Mesenchymal stem cell (in vitro differentiated cells and primary cell): ENCODE measurements around the gene ALOX15.
A peak's percentile ranks its signal among the peaks of the same experiment; 100 is the strongest.

Experiments
- DNase-seq: peaks from one replicate; pipeline ENCODE4 v3.0.0-alpha.2; 2013
- H2AFZ ChIP-seq: one replicate; pipeline ENCODE4 v1.6.1; 2013; ENCODE audit warnings: low read depth, mild to moderate bottlenecking, control low read depth, inconsistent platforms, low read length, moderate library complexity
- H2AK5ac ChIP-seq: 2 replicates; pipeline ENCODE4 v1.6.1; 2013; ENCODE audit warnings: low read length, moderate library complexity, mild to moderate bottlenecking, inconsistent platforms; ENCODE audit not compliant: severe bottlenecking
- H2BK120ac ChIP-seq: one replicate; pipeline ENCODE4 v1.6.1; 2013; ENCODE audit warnings: low read depth, mild to moderate bottlenecking, inconsistent platforms, low read length, moderate library complexity
- H2BK12ac ChIP-seq, 2 experiments: one replicate each; pipeline ENCODE4 v1.6.1; 2013; ENCODE audit warnings: inconsistent platforms in 2 of 2, low read length in 2 of 2, mild to moderate bottlenecking in 2 of 2, moderate library complexity in 2 of 2, control low read depth in 1 of 2
- H2BK15ac ChIP-seq: one replicate; pipeline ENCODE4 v1.6.1; 2013; ENCODE audit warnings: mild to moderate bottlenecking, low read depth, inconsistent platforms; ENCODE audit not compliant: poor library complexity, severe bottlenecking
- H2BK5ac ChIP-seq: 2 replicates; pipeline ENCODE4 v1.6.1; 2013; ENCODE audit warnings: low read depth, mild to moderate bottlenecking, low read length, control low read depth, inconsistent platforms; ENCODE audit not compliant: poor library complexity, severe bottlenecking
- H3K14ac ChIP-seq, 2 experiments: one replicate each; pipeline ENCODE4 v1.6.1; 2013; ENCODE audit warnings: inconsistent platforms in 2 of 2, low read length in 2 of 2, control low read depth in 1 of 2, mild to moderate bottlenecking in 1 of 2, moderate library complexity in 1 of 2
- H3K18ac ChIP-seq, 2 experiments: one replicate each; pipeline ENCODE4 v1.6.1; 2013; ENCODE audit warnings: inconsistent platforms in 2 of 2, low read length in 2 of 2, control low read depth in 1 of 2, low read depth in 1 of 2, mild to moderate bottlenecking in 1 of 2
- H3K23ac ChIP-seq, 2 experiments: one replicate each; pipeline ENCODE4 v1.6.1; 2013; ENCODE audit warnings: inconsistent platforms in 2 of 2, low read length in 2 of 2, mild to moderate bottlenecking in 2 of 2, moderate library complexity in 2 of 2, control low read depth in 1 of 2
- H3K27ac ChIP-seq: 2 replicates; pipeline ENCODE4 v1.5.1; 2013; ENCODE audit warnings: mild to moderate bottlenecking, moderate library complexity, low read length, control low read depth, inconsistent platforms; ENCODE audit not compliant: poor library complexity, severe bottlenecking
- H3K27me3 ChIP-seq, 2 experiments: 2 replicates each; pipeline versions ENCODE4 v1.6.1 to v1.7.0; 2013; ENCODE audit warnings: low read length in 2 of 2, mild to moderate bottlenecking in 2 of 2, moderate library complexity in 2 of 2, control low read depth in 1 of 2, inconsistent platforms in 1 of 2; ENCODE audit not compliant: control insufficient read depth in 1 of 2, insufficient read depth in 1 of 2
- H3K36me3 ChIP-seq, 2 experiments: 2 replicates each; pipeline versions ENCODE4 v1.6.1 to v1.7.0; 2013; ENCODE audit warnings: low read length in 2 of 2, control low read depth in 1 of 2, inconsistent platforms in 1 of 2, low read depth in 1 of 2, mild to moderate bottlenecking in 1 of 2; ENCODE audit not compliant: insufficient read depth in 2 of 2, control insufficient read depth in 1 of 2
- H3K4ac ChIP-seq, 2 experiments: one replicate each; pipeline ENCODE4 v1.6.1; 2013; ENCODE audit warnings: inconsistent platforms in 2 of 2, low read length in 2 of 2, mild to moderate bottlenecking in 2 of 2, moderate library complexity in 2 of 2, control low read depth in 1 of 2, low read depth in 1 of 2
- H3K4me1 ChIP-seq: 2 replicates; pipeline ENCODE4 v1.6.1; 2013; ENCODE audit warnings: low read depth, low read length, control low read depth; ENCODE audit not compliant: control insufficient read depth, insufficient read depth
- H3K4me2 ChIP-seq: 2 replicates; pipeline ENCODE4 v1.6.1; 2013; ENCODE audit warnings: low read length, mild to moderate bottlenecking, inconsistent platforms; ENCODE audit not compliant: poor library complexity, severe bottlenecking
- H3K4me3 ChIP-seq, 2 experiments: 2 replicates each; pipeline versions ENCODE4 v1.5.1 to v1.7.0; 2013; ENCODE audit warnings: low read length in 2 of 2, mild to moderate bottlenecking in 2 of 2, control low read depth in 1 of 2, low read depth in 1 of 2; ENCODE audit not compliant: insufficient read depth in 1 of 2
- H3K79me1 ChIP-seq: replicated peaks from 2 replicates; pipeline ENCODE4 v1.6.1; 2013; ENCODE audit warnings: mild to moderate bottlenecking, control low read depth, low read length, inconsistent platforms; ENCODE audit not compliant: poor library complexity, severe bottlenecking
- H3K9ac ChIP-seq: 2 replicates; pipeline ENCODE4 v1.7.0; 2013; ENCODE audit warnings: mild to moderate bottlenecking, low read length, moderate library complexity
- H3K9me3 ChIP-seq: 2 replicates; pipeline ENCODE4 v1.7.0; 2013; ENCODE audit warnings: mild to moderate bottlenecking, low read length; ENCODE audit not compliant: control insufficient read depth
- H4K8ac ChIP-seq: one replicate; pipeline ENCODE4 v1.6.1; 2013; ENCODE audit warnings: inconsistent platforms, mild to moderate bottlenecking, low read length, moderate library complexity
- H4K91ac ChIP-seq: one replicate; pipeline ENCODE4 v1.6.1; 2013; ENCODE audit warnings: mild to moderate bottlenecking, low read length, inconsistent platforms
- WGBS: methylation state at CpG from one replicate; pipeline ENCODE4 v1.1.7; 2013; ENCODE audit warnings: mixed read lengths; 5-methylcytosine and 5-hydroxymethylcytosine counted together

Gene ALOX15

DNA sequence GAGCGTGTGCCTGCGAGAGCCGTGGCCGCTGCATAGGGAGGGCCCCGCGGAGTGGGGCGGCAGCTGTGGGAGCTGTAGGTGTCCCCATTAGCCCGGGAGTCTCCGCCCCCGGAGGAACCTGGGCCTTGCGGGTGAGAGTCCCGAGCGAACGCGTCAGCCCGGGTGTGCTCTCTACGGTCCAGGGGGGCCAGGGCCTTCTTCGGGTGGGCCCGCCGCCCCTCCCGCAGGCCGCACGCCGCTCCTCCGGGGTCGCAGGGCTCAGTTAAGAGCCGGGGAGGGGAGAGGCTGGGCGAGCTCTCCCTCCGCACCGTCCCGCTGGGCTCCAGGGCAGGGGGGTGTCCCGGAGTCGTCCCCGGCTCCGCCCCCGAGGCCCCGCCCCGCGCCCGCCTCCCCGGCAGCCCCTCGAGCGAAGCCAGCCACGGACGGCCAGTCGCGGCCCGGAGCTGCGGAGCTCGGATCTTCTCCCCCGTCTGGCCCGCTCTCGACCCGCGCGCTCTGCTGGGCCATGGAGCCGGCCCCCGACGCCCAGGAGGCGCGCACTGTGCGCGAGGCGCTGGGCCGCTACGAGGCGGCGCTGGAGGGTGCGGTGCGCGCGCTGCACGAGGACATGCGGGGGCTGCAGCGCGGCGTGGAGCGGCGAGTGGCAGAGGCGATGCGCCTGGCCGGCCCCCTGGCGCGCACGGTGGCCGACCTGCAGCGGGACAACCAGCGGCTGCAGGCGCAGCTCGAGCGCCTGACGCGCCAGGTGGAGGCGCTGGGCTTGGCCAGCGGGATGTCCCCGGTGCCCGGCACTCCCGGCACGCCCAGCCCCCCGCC is 57.2 kb downstream of the ALOX15 start, which contains the start of gene SMTNL2:
TSS of gene SMTNL2 (plus strand) at position 429 of the 816 bp plus-strand sequence. CDS start at position 506, 77 bp downstream.
- no peaks in the 10 kb centered on the region for H3K36me3 ChIP-seq
- H2AFZ ChIP-seq, result peak within 1 kb of the TSS; percentile 6
- no peak within 1 kb of the TSS for H2AK5ac ChIP-seq
- no peak within 1 kb of the TSS for H4K91ac ChIP-seq
- no peak within 1 kb of the TSS for H3K27ac ChIP-seq
- peak within 1 kb of the TSS; percentile 88 for H3K4me2 ChIP-seq
- no peak within 1 kb of the TSS for H2BK120ac ChIP-seq
- no peak within 1 kb of the TSS for H3K9ac ChIP-seq
- no peak within 1 kb of the TSS for H4K8ac ChIP-seq
- WGBS, result under 1% methylated on average over 81 of the region's 100 CpGs
- H3K4me1 ChIP-seq, result peaks cover 33% of the 10 kb centered on the region
- peak within 1 kb of the TSS in 1 of 2 experiments; percentile 60 for H3K4me3 ChIP-seq
- no peak within 1 kb of the TSS for H2BK5ac ChIP-seq
- no peak within 1 kb of the TSS for H2BK12ac ChIP-seq
- no peak within 1 kb of the TSS for H3K4ac ChIP-seq
- no peak within 1 kb of the TSS for H2BK15ac ChIP-seq
- H3K9me3 ChIP-seq, result no peaks in the 10 kb centered on the region
- H3K23ac ChIP-seq, result peak within 1 kb of the TSS in 1 of 2 experiments; percentile 14
- H3K79me1 ChIP-seq, result no peaks in the 10 kb centered on the region
- H3K14ac ChIP-seq, result no peak within 1 kb of the TSS
- H3K18ac ChIP-seq, result peak within 1 kb of the TSS in 1 of 2 experiments; percentile 37
- H3K27me3 ChIP-seq, result peaks cover 64 to 88% of the 10 kb centered on the region in 2 experiments
- no peak for DNase-seq

- no peak overlapping the region for H4K91ac ChIP-seq
- no peak overlapping the region for H3K14ac ChIP-seq
- no peak overlapping the region for H2AK5ac ChIP-seq
- H3K4me3 ChIP-seq, result peak overlapping the region in 1 of 2 experiments; percentile 60
- peak overlapping the region in 1 of 2 experiments; percentile 14 for H3K23ac ChIP-seq
- peaks cover 33% of the 10 kb centered on the region for H3K4me1 ChIP-seq
- H2BK12ac ChIP-seq, result no peak overlapping the region
- no peak overlapping the region for H2BK120ac ChIP-seq
- no peaks in the 10 kb centered on the region for H3K79me1 ChIP-seq
- no peak overlapping the region for H3K27ac ChIP-seq
- H3K4me2 ChIP-seq, result peak overlapping the region; percentile 88
- H3K4ac ChIP-seq, result no peak overlapping the region
- H2BK15ac ChIP-seq, result no peak overlapping the region
- H3K9ac ChIP-seq, result no peak overlapping the region
- peak overlapping the region in 1 of 2 experiments; percentile 37 for H3K18ac ChIP-seq
- 48% methylated on average over 9 of the region's 12 CpGs for WGBS
- peaks cover 58 to 82% of the 10 kb centered on the region in 2 experiments for H3K27me3 ChIP-seq
- no peak overlapping the region for H2BK5ac ChIP-seq
- peak; percentile 40 for DNase-seq
- no peaks in the 10 kb centered on the region for H3K9me3 ChIP-seq
- H4K8ac ChIP-seq, result no peak overlapping the region
- no peak overlapping the region for H2AFZ ChIP-seq
- H3K36me3 ChIP-seq, result no peaks in the 10 kb centered on the region
Measured at GRCh38 chr17:4583782-4584100, 57.7 kb downstream of the ALOX15 start.

GRCh38 chr17:4583206-4583605 is 58.3 kb downstream of the ALOX15 start:
- WGBS, result 69% methylated on average over 2 of the region's 3 CpGs
- no peak overlapping the region for H2AK5ac ChIP-seq

DNA sequence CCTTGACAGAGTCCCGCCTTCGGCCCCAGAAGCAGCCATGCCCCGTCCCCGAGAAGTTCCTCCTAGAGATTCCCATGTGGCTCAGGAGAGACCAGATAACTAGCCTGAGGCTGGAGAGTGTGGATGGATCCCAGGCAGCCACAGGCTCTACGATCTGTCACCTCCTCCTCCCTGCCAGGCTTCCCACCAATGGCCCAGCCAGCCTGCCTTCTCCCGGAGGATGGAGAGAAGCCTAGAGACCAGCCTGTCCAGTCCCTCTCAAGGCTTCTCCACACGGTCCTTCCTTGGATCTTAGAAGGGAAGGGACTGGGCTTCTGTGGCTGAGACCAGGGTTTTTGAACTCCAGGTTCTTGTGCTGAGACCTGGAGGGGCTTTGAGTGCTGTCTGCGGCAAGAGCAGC is 58.8 kb downstream of the ALOX15 start:
- Histone ChIP-seq H3K9ac (no peak overlapping the region), H3K4ac (no peak overlapping the region), H3K36me3 (no peaks in the 10 kb centered on the region), H2BK120ac (no peak overlapping the region), H2AFZ (no peak overlapping the region), H3K27ac (no peak overlapping the region), H3K14ac (no peak overlapping the region), H2AK5ac (no peak overlapping the region), H3K18ac (no peak overlapping the region), H3K4me1 (peaks cover 31% of the 10 kb centered on the region), H2BK15ac (no peak overlapping the region), H3K4me2 (no peak overlapping the region), H2BK12ac (no peak overlapping the region), H3K4me3 (no peak overlapping the region), H4K8ac (no peak overlapping the region), H4K91ac (no peak overlapping the region), H3K79me1 (no peaks in the 10 kb centered on the region), H2BK5ac (no peak overlapping the region), H3K23ac (no peak overlapping the region), H3K9me3 (no peaks in the 10 kb centered on the region), H3K27me3 (peaks cover 52 to 76% of the 10 kb centered on the region in 2 experiments)
- WGBS, result 76% methylated on average over 6 of the region's 8 CpGs
- DNase-seq, result no peak

More at GRCh38 chr17:4583206-4583605, 58.3 kb downstream of the ALOX15 start:
- Histone ChIP-seq H4K8ac (no peak overlapping the region), H2BK120ac (no peak overlapping the region), H3K14ac (no peak overlapping the region), H3K4me2 (no peak overlapping the region), H3K4ac (no peak overlapping the region), H3K4me3 (no peak overlapping the region), H3K27me3 (peaks cover 53 to 79% of the 10 kb centered on the region in 2 experiments), H3K9me3 (no peaks in the 10 kb centered on the region), H3K79me1 (no peaks in the 10 kb centered on the region), H3K18ac (no peak overlapping the region), H4K91ac (no peak overlapping the region), H3K9ac (no peak overlapping the region), H3K4me1 (peaks cover 33% of the 10 kb centered on the region), H3K27ac (no peak overlapping the region), H3K36me3 (no peaks in the 10 kb centered on the region), H2BK12ac (no peak overlapping the region), H3K23ac (no peak overlapping the region), H2BK15ac (no peak overlapping the region), H2AFZ (no peak overlapping the region), H2BK5ac (no peak overlapping the region)
- no peak for DNase-seq
